ENCODE results near the gene TTLL1.
A peak's percentile ranks its signal among the peaks of the same experiment; 100 is the strongest.
"Not testable (repeated sequence)": the region's sequence is repeated elsewhere in the genome, so short reads cannot be mapped to it uniquely, and the experiment has no call there.

The TTLL1 gene

DNA sequence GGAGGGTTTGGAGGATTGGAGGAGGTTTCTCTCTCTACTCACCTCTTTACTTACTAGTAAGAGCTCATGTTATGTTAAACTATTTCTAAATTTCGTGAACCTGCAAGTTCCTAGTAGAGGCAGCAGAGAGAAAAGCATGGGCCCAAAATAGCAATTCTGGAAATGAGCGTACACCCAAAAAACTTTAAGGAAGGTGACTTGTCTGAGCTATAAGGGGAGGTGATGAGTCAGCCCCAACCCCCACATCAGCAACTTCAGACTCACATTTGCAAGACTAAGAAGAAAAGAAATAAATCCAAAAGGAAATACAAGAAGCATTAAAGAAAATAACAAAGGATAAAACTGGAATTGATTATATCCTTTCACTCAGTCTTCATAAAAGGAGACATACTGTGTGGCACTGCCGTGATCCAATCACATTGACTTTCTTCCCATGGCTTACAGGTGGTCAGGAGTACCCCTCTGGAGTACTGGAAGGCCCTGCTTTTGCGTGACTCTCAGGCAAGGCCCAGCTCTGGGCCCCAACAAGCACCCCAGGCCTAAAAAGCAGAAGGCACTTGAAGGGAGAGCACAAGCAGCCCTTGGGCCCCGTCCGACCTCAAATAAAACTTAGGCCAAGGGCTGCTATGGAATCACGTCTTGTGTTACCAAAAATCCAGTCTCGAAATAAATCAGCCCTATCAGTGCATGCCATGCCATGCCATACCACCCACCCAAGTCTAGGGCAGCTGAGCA, 88.6 kb downstream of the TTLL1 start:
- DNase-seq (ENCODE audit: low spot score): peak; percentile 43
- in situ Hi-C loops (cut with MboI; ENCODE audit: low pct_unique_long_range_greater_than_20kb, low sequenced_read_pairs, unreplicated experiment): no loop called here

DNA sequence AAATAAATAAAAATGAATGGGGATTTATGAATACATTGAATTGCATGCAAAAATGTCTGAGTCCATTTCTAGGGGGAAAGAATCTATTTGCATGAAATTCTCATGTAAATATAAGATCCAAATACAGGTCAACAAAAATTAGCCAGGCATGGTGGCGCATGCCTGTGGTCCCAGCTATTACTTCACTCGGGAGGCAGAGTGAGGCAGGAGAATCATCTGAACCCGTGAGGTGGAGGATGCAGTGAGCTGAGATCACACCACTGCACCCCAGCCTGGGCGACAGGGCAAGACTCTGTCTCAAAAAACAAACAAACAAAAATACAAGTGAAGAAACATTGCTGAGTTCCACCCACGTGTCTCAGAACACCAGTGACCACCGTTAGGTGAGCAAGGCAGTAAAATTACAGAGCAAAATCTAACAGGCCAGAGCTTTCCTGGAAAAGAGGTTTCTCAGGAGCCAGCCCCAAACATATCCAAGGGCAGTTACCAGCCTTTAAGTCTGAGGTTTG, 91.6 kb downstream of the TTLL1 start:
- in situ Hi-C loops (cut with MboI; ENCODE audit: low pct_unique_long_range_greater_than_20kb, low sequenced_read_pairs, unreplicated experiment): no loop called here
- TF ChIP-seq, protein P1, sequence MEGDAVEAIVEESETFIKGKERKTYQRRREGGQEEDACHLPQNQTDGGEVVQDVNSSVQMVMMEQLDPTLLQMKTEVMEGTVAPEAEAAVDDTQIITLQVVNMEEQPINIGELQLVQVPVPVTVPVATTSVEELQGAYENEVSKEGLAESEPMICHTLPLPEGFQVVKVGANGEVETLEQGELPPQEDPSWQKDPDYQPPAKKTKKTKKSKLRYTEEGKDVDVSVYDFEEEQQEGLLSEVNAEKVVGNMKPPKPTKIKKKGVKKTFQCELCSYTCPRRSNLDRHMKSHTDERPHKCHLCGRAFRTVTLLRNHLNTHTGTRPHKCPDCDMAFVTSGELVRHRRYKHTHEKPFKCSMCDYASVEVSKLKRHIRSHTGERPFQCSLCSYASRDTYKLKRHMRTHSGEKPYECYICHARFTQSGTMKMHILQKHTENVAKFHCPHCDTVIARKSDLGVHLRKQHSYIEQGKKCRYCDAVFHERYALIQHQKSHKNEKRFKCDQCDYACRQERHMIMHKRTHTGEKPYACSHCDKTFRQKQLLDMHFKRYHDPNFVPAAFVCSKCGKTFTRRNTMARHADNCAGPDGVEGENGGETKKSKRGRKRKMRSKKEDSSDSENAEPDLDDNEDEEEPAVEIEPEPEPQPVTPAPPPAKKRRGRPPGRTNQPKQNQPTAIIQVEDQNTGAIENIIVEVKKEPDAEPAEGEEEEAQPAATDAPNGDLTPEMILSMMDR (IDR thresholded peaks at IDR 0.05; ENCODE audit: extremely low read depth, insufficient read depth, missing control alignments): no peak
- no peak for DNase-seq (ENCODE audit: low spot score)

More for the DNA sequence above, 88.6 kb downstream of the TTLL1 start:
- TF ChIP-seq, protein P1 (IDR thresholded peaks at IDR 0.05; ENCODE audit: extremely low read depth, insufficient read depth, missing control alignments): no peak

DNA sequence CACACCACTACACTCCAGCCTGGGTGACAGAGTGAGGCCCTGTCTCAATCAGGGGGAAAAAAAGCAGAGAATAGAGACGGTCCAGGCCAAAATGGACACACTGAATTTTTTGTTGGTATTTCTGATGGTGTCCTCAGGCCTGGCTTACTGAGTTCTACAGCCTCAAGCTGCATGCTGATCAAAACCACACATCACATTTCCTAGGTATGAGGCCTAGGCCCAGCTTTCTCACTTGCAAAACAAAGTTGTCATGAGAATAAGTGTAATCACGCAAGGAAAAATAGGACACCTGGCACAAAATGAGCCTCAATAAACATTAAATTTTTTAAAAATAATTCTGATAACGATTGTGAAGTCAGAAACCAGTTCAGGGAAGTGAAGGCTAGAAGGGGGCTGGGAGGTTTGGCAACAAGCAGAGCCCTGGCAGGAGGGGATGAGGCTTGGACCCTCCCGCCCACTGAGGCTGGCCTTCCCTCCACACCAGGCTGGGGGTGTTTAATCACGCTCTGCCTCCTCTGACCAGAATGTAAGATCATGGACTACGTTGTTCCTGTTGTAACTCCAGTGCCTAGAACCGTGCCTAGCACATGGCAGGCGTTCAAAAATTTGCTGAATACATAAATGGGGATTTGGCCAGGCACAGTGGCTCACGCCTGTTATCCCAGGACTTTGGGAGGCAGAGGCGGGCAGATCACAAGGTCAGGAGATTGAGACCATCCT, 92.4 kb downstream of the TTLL1 start:
- in situ Hi-C loops (cut with MboI; ENCODE audit: low pct_unique_long_range_greater_than_20kb, low sequenced_read_pairs, unreplicated experiment): no loop called here
- no peak for DNase-seq (ENCODE audit: low spot score)
- TF ChIP-seq, protein P1 (IDR thresholded peaks at IDR 0.05; ENCODE audit: extremely low read depth, insufficient read depth, missing control alignments): no peak

DNA sequence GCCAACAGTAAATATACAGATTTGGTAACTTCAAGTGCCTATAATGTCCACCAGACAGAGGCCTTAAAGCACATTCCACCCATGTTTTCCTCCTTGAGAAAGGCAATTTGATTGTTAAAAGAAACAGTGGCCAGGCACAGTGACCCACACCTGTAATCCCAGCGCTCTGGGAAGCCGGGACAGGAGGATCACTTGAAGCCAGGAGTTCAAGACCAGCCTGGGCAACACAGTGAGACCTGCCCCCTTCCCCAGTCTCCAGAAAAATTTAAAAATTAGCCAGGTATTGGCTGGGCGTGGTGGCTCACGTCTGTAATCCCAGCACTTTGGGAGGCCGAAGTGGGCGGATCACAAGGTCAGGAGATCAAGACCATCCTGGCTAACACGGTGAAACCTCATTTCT, 93.5 kb downstream of the TTLL1 start:
- in situ Hi-C loops (cut with MboI; ENCODE audit: low pct_unique_long_range_greater_than_20kb, low sequenced_read_pairs, unreplicated experiment); DNase-seq (ENCODE audit: low spot score): not testable (repeated sequence)

DNA sequence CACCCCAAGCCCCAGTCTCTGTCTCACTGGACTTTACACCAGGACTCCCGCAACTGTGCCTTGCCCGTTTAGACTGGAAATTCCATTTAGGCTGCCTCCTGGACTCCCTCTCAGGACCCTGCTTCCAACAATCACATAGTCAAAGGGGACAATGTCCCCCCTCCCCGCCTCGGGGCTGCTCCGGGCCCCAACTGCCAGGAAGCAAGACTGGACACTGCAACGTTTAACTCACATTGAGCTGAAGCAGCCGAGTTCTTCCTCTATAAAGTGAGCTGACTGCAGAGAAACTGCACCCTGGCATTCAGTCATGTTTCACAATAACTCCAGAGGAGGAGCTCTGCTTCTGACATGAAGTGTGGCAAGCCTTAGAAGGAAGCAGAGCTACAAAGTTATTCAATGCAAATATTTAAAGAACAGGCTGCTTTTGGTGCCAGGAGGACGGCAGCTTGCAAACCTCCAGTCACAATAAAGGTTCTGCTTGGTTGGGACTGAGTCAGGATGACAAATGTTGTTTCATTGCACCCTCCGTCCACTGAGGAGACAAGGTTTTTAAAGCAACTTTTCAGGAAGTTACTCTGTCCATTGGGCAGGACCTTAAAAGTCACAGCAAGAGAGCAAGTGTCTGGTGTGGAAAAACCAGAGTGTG, 94.2 kb downstream of the TTLL1 start:
- peak; percentile 53 for DNase-seq (ENCODE audit: low spot score)
- in situ Hi-C loops (cut with MboI; ENCODE audit: low pct_unique_long_range_greater_than_20kb, low sequenced_read_pairs, unreplicated experiment): no loop called here
- TF ChIP-seq, protein P1 (IDR thresholded peaks at IDR 0.05; ENCODE audit: extremely low read depth, insufficient read depth, missing control alignments): no peak

DNA sequence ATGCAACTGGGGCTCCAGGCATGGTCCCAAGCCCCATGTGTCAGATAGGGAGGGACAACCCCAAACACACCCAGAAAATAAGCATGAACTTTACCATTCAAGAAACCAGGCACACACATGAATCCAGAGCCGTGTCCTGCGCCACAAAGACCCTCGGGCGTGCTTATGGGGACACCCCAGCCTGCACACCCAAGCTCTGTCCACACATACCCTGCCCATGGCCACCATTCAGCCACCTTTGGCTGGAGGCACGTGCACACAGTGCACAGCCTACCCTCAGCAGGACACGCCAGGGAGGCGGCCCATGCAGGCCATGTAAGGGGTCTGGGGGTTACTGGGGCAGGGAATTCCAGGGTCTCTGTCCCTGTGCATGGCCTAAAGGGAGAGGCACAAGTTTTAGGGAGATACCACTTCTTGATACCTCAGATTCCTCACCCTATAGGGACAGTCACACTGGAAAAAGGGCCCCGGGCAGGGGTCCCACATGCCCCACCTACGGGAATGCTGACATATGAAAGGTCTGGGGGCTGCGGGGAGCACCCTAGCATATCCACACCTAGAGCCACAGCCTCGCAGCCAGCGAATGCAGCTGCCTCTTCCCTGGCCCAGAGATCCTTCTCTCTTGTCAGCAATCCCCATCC, 94.8 kb downstream of the TTLL1 start:
- no peak for DNase-seq (ENCODE audit: low spot score)
- in situ Hi-C loops (cut with MboI; ENCODE audit: low pct_unique_long_range_greater_than_20kb, low sequenced_read_pairs, unreplicated experiment): no loop called here
- TF ChIP-seq, protein P1 (IDR thresholded peaks at IDR 0.05; ENCODE audit: extremely low read depth, insufficient read depth, missing control alignments): no peak
